HepG2 (cell line): ENCODE data around the gene MIR17HG. TPM values are rescaled to one million over a fixed set of nuclear protein-coding genes. Genes with fewer than 3 reads are reported as not detected.

Source experiments
- ATAD3A ChIP-seq: sonication (generic); formaldehyde crosslinking; IDR thresholded peaks from 2 replicates; pipeline ENCODE4 v1.4.0; 2020; ENCODE audit warnings: missing genetic modification reagents
- ATF1 ChIP-seq: IDR thresholded peaks from 2 replicates; pipeline ENCODE4 v1.6.1; 2016; ENCODE audit warnings: mild to moderate bottlenecking, control low read depth
- HNF4A ChIP-seq: sonication (generic); formaldehyde crosslinking; IDR thresholded peaks from 2 replicates; pipeline ENCODE4 v1.4.0; 2020; ENCODE audit warnings: missing genetic modification reagents
- MLXIP ChIP-seq: sonication (generic); formaldehyde crosslinking; IDR thresholded peaks from 2 replicates; pipeline ENCODE4 v1.9.0; 2021; ENCODE audit warnings: missing genetic modification reagents, borderline replicate concordance
- PRMT3 ChIP-seq: sonication (generic); formaldehyde crosslinking; IDR thresholded peaks from 2 replicates; pipeline ENCODE4 v1.8.1; 2022; ENCODE audit warnings: low read depth, mild to moderate bottlenecking, moderate library complexity, missing genetic modification reagents, borderline replicate concordance
- RARA ChIP-seq: IDR thresholded peaks from 2 replicates; pipeline ENCODE4 v1.6.1; 2016; ENCODE audit warnings: missing genetic modification reagents, missing compliant biosample characterization
- RFX1 ChIP-seq: fragments of 450-650 bp; IDR thresholded peaks from 2 replicates; pipeline ENCODE4 v1.6.1; 2017
- RXRB ChIP-seq: IDR thresholded peaks from 2 replicates; pipeline ENCODE4 v1.6.1; 2016; ENCODE audit warnings: borderline replicate concordance, missing genetic modification reagents, missing compliant biosample characterization
- SMAD9 ChIP-seq: sonication (generic); formaldehyde crosslinking; IDR thresholded peaks from 2 replicates; pipeline ENCODE4 v1.5.1; 2020; ENCODE audit warnings: mild to moderate bottlenecking, missing genetic modification reagents
- THAP9 ChIP-seq: sonication (generic); formaldehyde crosslinking; IDR thresholded peaks from 2 replicates; pipeline ENCODE4; 2020; ENCODE audit warnings: missing genetic modification reagents, mild to moderate bottlenecking, borderline replicate concordance
- ZBTB46 ChIP-seq: sonication (generic); formaldehyde crosslinking; IDR thresholded peaks from 2 replicates; pipeline ENCODE4 v1.4.0; 2020; ENCODE audit warnings: mild to moderate bottlenecking, missing genetic modification reagents, borderline replicate concordance
- ZHX1 ChIP-seq: sonication (generic); formaldehyde crosslinking; IDR thresholded peaks from 2 replicates; pipeline ENCODE4 v1.8.1; 2022; ENCODE audit warnings: low read depth, mild to moderate bottlenecking, missing genetic modification reagents
- ZNF547 ChIP-seq: sonication (generic); formaldehyde crosslinking; IDR thresholded peaks from 2 replicates; pipeline ENCODE4 v1.5.1; 2020; ENCODE audit warnings: mild to moderate bottlenecking, missing genetic modification reagents
- ZNF569 ChIP-seq: sonication (generic); formaldehyde crosslinking; IDR thresholded peaks from 2 replicates; pipeline ENCODE4 v1.5.0; 2020; ENCODE audit warnings: mild to moderate bottlenecking, missing genetic modification reagents, moderate library complexity, borderline replicate concordance
- ZNF580 ChIP-seq: IDR thresholded peaks from 2 replicates; pipeline ENCODE4 v1.6.1; 2016; ENCODE audit warnings: low read depth, borderline replicate concordance
- ZNF720 ChIP-seq: sonication (generic); formaldehyde crosslinking; IDR thresholded peaks from 2 replicates; pipeline ENCODE4 v1.4.0; 2020; ENCODE audit warnings: missing genetic modification reagents
- ZNF747 ChIP-seq: sonication (generic); formaldehyde crosslinking; IDR thresholded peaks from 2 replicates; pipeline ENCODE4 v1.8.1; 2023; ENCODE audit warnings: missing genetic modification reagents, mild to moderate bottlenecking, borderline replicate concordance
- polyA plus RNA-seq, 8 experiments: library from polyadenylated mRNA; depleted of rRNA in 3 of 8; stranded (reverse) in 7 of 8; unstranded in 1 of 8; fragments of >200 nt; fragmentation: Illumina TruSeq in 4 of 8; extraction: Trizol in 4 of 8; gene quantifications; 2 replicates each; pipeline versions ENCODE4 v1.2.1 to v1.2.3, GENCODE V29; 2011 to 2016; ENCODE audit warnings: low read depth in 4 of 8, missing spikeins in 1 of 8, mixed read lengths in 1 of 8; ENCODE audit not compliant: insufficient read depth in 1 of 8
- total RNA-seq, 5 experiments: library from RNA; depleted of rRNA; stranded (reverse); fragments of >200 nt; fragmentation: Illumina TruSeq; extraction: Trizol; gene quantifications; 2 replicates each; pipeline ENCODE4 v1.2.3, GENCODE V29; 2016; ENCODE audit warnings: low read depth in 1 of 5
- TF ChIP-seq, protein P1 (sequence below): sonication (generic); formaldehyde crosslinking; IDR thresholded peaks from 2 replicates; pipeline ENCODE4 v1.5.1; 2020; ENCODE audit warnings: missing genetic modification reagents, mild to moderate bottlenecking, borderline replicate concordance

MIR17HG gene
- total and polyA plus RNA-seq, 2 of the 13 experiments (the other 11 are each of a cell fraction or from before 2014, with no cell fraction given) = 2.5 to 12.3 TPM

GRCh38 chr13:91362908-91363307 lies 15.4 kb downstream of the MIR17HG start (continued):
- TF ChIP-seq MLXIP = no peak
- no peak for TF ChIP-seq PRMT3 (CRISPR knock-in tag)
- TF ChIP-seq ZNF580 (CRISPR knock-in tag) = no peak
- peak; percentile 46; the same call in 1 of the 2 replicates for TF ChIP-seq RARA (CRISPR knock-in tag)
- TF ChIP-seq RXRB (CRISPR knock-in tag) = peak; percentile 94; the same call in 1 of the 2 replicates
- TF ChIP-seq ZNF720 (CRISPR knock-in tag) = no peak
- no peak for TF ChIP-seq SMAD9 (CRISPR knock-in tag)
- peak; percentile 84 for TF ChIP-seq HNF4A (CRISPR knock-in tag)
- no peak for TF ChIP-seq ZNF569 (CRISPR knock-in tag)
- TF ChIP-seq, protein P1, sequence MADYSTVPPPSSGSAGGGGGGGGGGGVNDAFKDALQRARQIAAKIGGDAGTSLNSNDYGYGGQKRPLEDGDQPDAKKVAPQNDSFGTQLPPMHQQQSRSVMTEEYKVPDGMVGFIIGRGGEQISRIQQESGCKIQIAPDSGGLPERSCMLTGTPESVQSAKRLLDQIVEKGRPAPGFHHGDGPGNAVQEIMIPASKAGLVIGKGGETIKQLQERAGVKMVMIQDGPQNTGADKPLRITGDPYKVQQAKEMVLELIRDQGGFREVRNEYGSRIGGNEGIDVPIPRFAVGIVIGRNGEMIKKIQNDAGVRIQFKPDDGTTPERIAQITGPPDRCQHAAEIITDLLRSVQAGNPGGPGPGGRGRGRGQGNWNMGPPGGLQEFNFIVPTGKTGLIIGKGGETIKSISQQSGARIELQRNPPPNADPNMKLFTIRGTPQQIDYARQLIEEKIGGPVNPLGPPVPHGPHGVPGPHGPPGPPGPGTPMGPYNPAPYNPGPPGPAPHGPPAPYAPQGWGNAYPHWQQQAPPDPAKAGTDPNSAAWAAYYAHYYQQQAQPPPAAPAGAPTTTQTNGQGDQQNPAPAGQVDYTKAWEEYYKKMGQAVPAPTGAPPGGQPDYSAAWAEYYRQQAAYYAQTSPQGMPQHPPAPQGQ = no peak
- no peak for TF ChIP-seq ATAD3A
- no peak for TF ChIP-seq ZNF547 (CRISPR knock-in tag)
- no peak for TF ChIP-seq RFX1
- no peak for TF ChIP-seq ZBTB46
- TF ChIP-seq THAP9 (CRISPR knock-in tag) = no peak
- TF ChIP-seq ZHX1 (CRISPR knock-in tag) = no peak
- TF ChIP-seq ZNF747 = no peak
- TF ChIP-seq ATF1 (CRISPR knock-in tag) = no peak
